Astrocyte (in vitro differentiated cells and primary cell): ENCODE results near the gene DNAH5. TPM values are rescaled to one million over a fixed set of nuclear protein-coding genes. Genes with fewer than 3 reads are reported as not detected.

ENCODE experiments used
- DNase-seq: peaks from one replicate; pipeline ENCODE4 v3.0.0-alpha.2; 2010; ENCODE audit warnings: low read depth
- FAIRE-seq: peaks from 2 replicates; lab custom pipeline; 2011; peaks lifted over from hg19 to GRCh38; lab: Jason Lieb, UNC
- H2AFZ ChIP-seq: 2 replicates; pipeline ENCODE4 v1.6.0; 2012; ENCODE audit warnings: low read depth, low read length, inconsistent platforms
- H3K27ac ChIP-seq: 2 replicates; pipeline ENCODE4 v1.5.1; 2011; ENCODE audit warnings: low read depth, low read length, inconsistent platforms
- H3K27me3 ChIP-seq: 2 replicates; pipeline ENCODE4 v1.6.0; 2011; ENCODE audit warnings: low read length, inconsistent platforms; ENCODE audit not compliant: insufficient read depth
- H3K36me3 ChIP-seq: 2 replicates; pipeline ENCODE4 v1.5.1; 2011; ENCODE audit warnings: low read length, inconsistent platforms; ENCODE audit not compliant: insufficient read depth
- H3K4me1 ChIP-seq: 2 replicates; pipeline ENCODE4 v1.5.1; 2011; ENCODE audit warnings: low read length, inconsistent platforms; ENCODE audit not compliant: insufficient read depth
- H3K4me2 ChIP-seq: 2 replicates; pipeline ENCODE4 v1.6.0; 2012; ENCODE audit warnings: low read length, inconsistent platforms
- H3K4me3 ChIP-seq: 2 replicates; pipeline ENCODE4 v1.5.1; 2011; ENCODE audit warnings: low read depth, mild to moderate bottlenecking, low read length, inconsistent platforms; ENCODE audit not compliant: insufficient read depth
- H3K79me2 ChIP-seq: 2 replicates; pipeline ENCODE4 v1.6.0; 2012; ENCODE audit warnings: mild to moderate bottlenecking, low read length, inconsistent platforms; ENCODE audit not compliant: insufficient read depth
- H3K9ac ChIP-seq: 2 replicates; pipeline ENCODE4 v1.6.0; 2012; ENCODE audit warnings: mild to moderate bottlenecking, low read length, inconsistent platforms
- H3K9me3 ChIP-seq: 2 replicates; pipeline ENCODE4 v1.5.1; 2012; ENCODE audit warnings: low read depth, mild to moderate bottlenecking, low read length, inconsistent platforms; ENCODE audit not compliant: insufficient read depth
- H4K20me1 ChIP-seq: 2 replicates; pipeline ENCODE4 v1.6.0; 2012; ENCODE audit warnings: low read length, inconsistent platforms; ENCODE audit not compliant: insufficient read depth
- H3K27ac Mint-ChIP-seq: one replicate; pipeline ENCODE4 v1.8.0; 2021; ENCODE audit warnings: mild to moderate bottlenecking, mixed read lengths; ENCODE audit not compliant: unreplicated experiment
- H3K27me3 Mint-ChIP-seq: one replicate; pipeline ENCODE4 v1.8.0; 2021; ENCODE audit warnings: low read depth, mixed read lengths; ENCODE audit not compliant: unreplicated experiment
- H3K36me3 Mint-ChIP-seq: one replicate; pipeline ENCODE4 v1.8.0; 2021; ENCODE audit warnings: low read depth, mixed read lengths; ENCODE audit not compliant: unreplicated experiment
- H3K4me1 Mint-ChIP-seq: one replicate; pipeline ENCODE4 v1.8.0; 2021; ENCODE audit warnings: low read depth, mixed read lengths; ENCODE audit not compliant: unreplicated experiment
- H3K4me3 Mint-ChIP-seq: one replicate; pipeline ENCODE4 v1.8.0; 2021; ENCODE audit warnings: mild to moderate bottlenecking, moderate library complexity, mixed read lengths; ENCODE audit not compliant: unreplicated experiment
- H3K9me3 Mint-ChIP-seq: one replicate; pipeline ENCODE4 v1.8.0; 2021; ENCODE audit warnings: mild to moderate bottlenecking, mixed read lengths; ENCODE audit not compliant: unreplicated experiment
- CTCF ChIP-seq: IDR thresholded peaks from 2 replicates; pipeline ENCODE4 v1.5.1; 2011; ENCODE audit warnings: low read depth, mild to moderate bottlenecking, inconsistent platforms, low read length, moderate library complexity; ENCODE audit not compliant: insufficient read depth
- EZH2 ChIP-seq: IDR thresholded peaks from 2 replicates; pipeline ENCODE4 v1.6.1; 2012; ENCODE audit warnings: mild to moderate bottlenecking, low read length, inconsistent platforms; ENCODE audit not compliant: insufficient read depth
- total RNA-seq: library from RNA; stranded (reverse); gene quantifications from 2 replicates; pipeline ENCODE4 v1.2.1, GENCODE V29; 2021

DNAH5 gene
- total RNA-seq, 1 donor from 2014 or later, result 3.4 TPM

- no peak overlapping the region for H3K9ac ChIP-seq
- H3K27me3 ChIP-seq, result no peaks in the 10 kb centered on the region
- H3K4me3 ChIP-seq, result no peak overlapping the region
- DNase-seq (no peak), FAIRE-seq (no peak)
- Mint-ChIP-seq H3K9me3 (peaks cover 10% of the 10 kb centered on the region), H3K4me1 (no peaks in the 10 kb centered on the region), H3K27ac (no peak overlapping the region), H3K4me3 (no peak overlapping the region), H3K36me3 (no peaks in the 10 kb centered on the region), H3K27me3 (no peaks in the 10 kb centered on the region)
- H3K27ac ChIP-seq, result no peak overlapping the region
- TF ChIP-seq EZH2, result no peak
- TF ChIP-seq CTCF, result no peak
- H3K9me3 ChIP-seq, result no peaks in the 10 kb centered on the region
- H2AFZ ChIP-seq, result no peak overlapping the region
- no peaks in the 10 kb centered on the region for H3K4me1 ChIP-seq
- no peaks in the 10 kb centered on the region for H4K20me1 ChIP-seq
- H3K79me2 ChIP-seq, result no peaks in the 10 kb centered on the region
- no peak overlapping the region for H3K4me2 ChIP-seq
- H3K36me3 ChIP-seq, result no peaks in the 10 kb centered on the region
Measured at GRCh38 chr5:13648822-13649221, 295.7 kb downstream of the DNAH5 start.

- TF ChIP-seq CTCF, result no peak
- TF ChIP-seq EZH2, result no peak
- Histone ChIP-seq H3K36me3 (no peaks in the 10 kb centered on the region), H4K20me1 (no peaks in the 10 kb centered on the region), H3K9ac (no peak overlapping the region), H2AFZ (no peak overlapping the region), H3K79me2 (no peaks in the 10 kb centered on the region), H3K4me3 (no peak overlapping the region), H3K27ac (no peak overlapping the region), H3K4me1 (no peaks in the 10 kb centered on the region), H3K27me3 (peaks cover 3% of the 10 kb centered on the region), H3K4me2 (no peak overlapping the region), H3K9me3 (no peaks in the 10 kb centered on the region)
- Mint-ChIP-seq H3K9me3 (peaks cover 8% of the 10 kb centered on the region), H3K27ac (no peak overlapping the region), H3K4me3 (no peak overlapping the region), H3K4me1 (no peaks in the 10 kb centered on the region), H3K36me3 (no peaks in the 10 kb centered on the region), H3K27me3 (no peaks in the 10 kb centered on the region)
- no peak for DNase-seq
- no peak for FAIRE-seq
Measured at GRCh38 chr5:13643734-13644133, 300.8 kb downstream of the DNAH5 start.

- FAIRE-seq (no peak), DNase-seq (no peak)
- Histone ChIP-seq H3K4me2 (no peak overlapping the region), H4K20me1 (no peaks in the 10 kb centered on the region), H3K4me1 (no peaks in the 10 kb centered on the region), H3K9me3 (no peaks in the 10 kb centered on the region), H3K27ac (no peak overlapping the region), H3K36me3 (no peaks in the 10 kb centered on the region), H3K9ac (no peak overlapping the region), H3K27me3 (peaks cover 3% of the 10 kb centered on the region), H2AFZ (no peak overlapping the region), H3K4me3 (no peak overlapping the region), H3K79me2 (no peaks in the 10 kb centered on the region)
- Mint-ChIP-seq H3K4me3 (no peak overlapping the region), H3K27me3 (no peaks in the 10 kb centered on the region), H3K36me3 (no peaks in the 10 kb centered on the region), H3K27ac (no peak overlapping the region), H3K9me3 (peaks cover 7% of the 10 kb centered on the region), H3K4me1 (no peaks in the 10 kb centered on the region)
- TF ChIP-seq CTCF, result no peak
- no peak for TF ChIP-seq EZH2
Measured at GRCh38 chr5:13643196-13643595, 301.3 kb downstream of the DNAH5 start.

Other genes with a start within 250 kb of the DNAH5 start
- 291 and 347 TPM in 2 replicates for gene TRIO, start 198.7 kb upstream of the DNAH5 start, total RNA-seq